Measurements from ENCODE around the gene ITGAE. TPM values are rescaled to one million over a fixed set of nuclear protein-coding genes. Genes with fewer than 3 reads are reported as not detected.
"Not testable (repeated sequence)": the region's sequence is repeated elsewhere in the genome, so short reads cannot be mapped to it uniquely, and the experiment has no call there.

The ITGAE gene
- total and polyA plus RNA-seq, 8 donors = 4.4 to 29.0 (median 7.0) TPM

- intact Hi-C loops (cut with DNase I) = no loop called here
- Histone ChIP-seq H3K27ac (no peak overlapping the region), H3K4me3 (no peak overlapping the region), H3K36me3 (no peaks in the 10 kb centered on the region), H3K27me3 (no peaks in the 10 kb centered on the region), H3K9me3 (no peaks in the 10 kb centered on the region), H3K4me1 (no peaks in the 10 kb centered on the region)
- DNase-seq (no peak), FAIRE-seq (no peak), ATAC-seq (no peak)
- no peak for TF ChIP-seq CTCF (IDR thresholded peaks at IDR 0.05)
- WGBS, 2 donors = 60 to 67% methylated on average over 20 of the region's 20 CpGs
These were observed 95.9 kb downstream of the ITGAE start for GRCh38 chr17:3704931-3705717.

- H3K9me3 ChIP-seq; H3K4me3 ChIP-seq; intact Hi-C loops (cut with DNase I); ATAC-seq; FAIRE-seq; H3K27ac ChIP-seq; H3K36me3 ChIP-seq; DNase-seq; H3K27me3 ChIP-seq; H3K4me1 ChIP-seq: not testable (repeated sequence)
- 80 to 82% methylated on average over 7 of the region's 7 CpGs for WGBS, 2 donors
These were observed 98.9 kb downstream of the ITGAE start for GRCh38 chr17:3702041-3702539.

- Histone ChIP-seq H3K4me1 (no peaks in the 10 kb centered on the region), H3K9me3 (no peaks in the 10 kb centered on the region), H3K27ac (no peak overlapping the region), H3K36me3 (no peaks in the 10 kb centered on the region), H3K27me3 (no peaks in the 10 kb centered on the region), H3K4me3 (no peak overlapping the region)
- no peak for TF ChIP-seq CTCF (IDR thresholded peaks at IDR 0.05)
- FAIRE-seq (no peak), DNase-seq (no peak), ATAC-seq (no peak)
- WGBS, 2 donors = 80 to 88% methylated on average over 4 of the region's 4 CpGs
- intact Hi-C loops (cut with DNase I) = no loop called here
These were observed 101.0 kb downstream of the ITGAE start for GRCh38 chr17:3699951-3700350.

- 73 to 78% methylated on average over 4 of the region's 4 CpGs for WGBS, 2 donors
- no peaks in the 10 kb centered on the region for H3K27me3 ChIP-seq
- H3K27ac ChIP-seq = no peak overlapping the region
- ATAC-seq = no peak
- DNase-seq = no peak
- H3K4me3 ChIP-seq = no peak overlapping the region
- H3K9me3 ChIP-seq = no peaks in the 10 kb centered on the region
- intact Hi-C loops (cut with DNase I) = no loop called here
- FAIRE-seq = no peak
- no peaks in the 10 kb centered on the region for H3K36me3 ChIP-seq
- no peaks in the 10 kb centered on the region for H3K4me1 ChIP-seq
- TF ChIP-seq CTCF (IDR thresholded peaks at IDR 0.05) = no peak
These were observed 102.8 kb downstream of the ITGAE start for GRCh38 chr17:3698139-3698538.

GRCh38 chr17:3697103-3697476 lies 103.9 kb downstream of the ITGAE start:
- ATAC-seq (no peak), FAIRE-seq (no peak), DNase-seq (no peak)
- H3K36me3 ChIP-seq = no peaks in the 10 kb centered on the region
- WGBS, 2 donors = 50 to 52% methylated on average over 12 of the region's 12 CpGs
- no peaks in the 10 kb centered on the region for H3K9me3 ChIP-seq
- no peaks in the 10 kb centered on the region for H3K27me3 ChIP-seq
- no peaks in the 10 kb centered on the region for H3K4me1 ChIP-seq
- intact Hi-C loops (cut with DNase I) = no loop called here
- H3K27ac ChIP-seq = no peak overlapping the region
- no peak overlapping the region for H3K4me3 ChIP-seq
- TF ChIP-seq CTCF (IDR thresholded peaks at IDR 0.05) = no peak
